Thyroid gland (tissue), 4 donors: ENCODE measurements around the gene MTUS2. TPM values are rescaled to one million over a fixed set of nuclear protein-coding genes. Genes with fewer than 3 reads are reported as not detected.

ENCODE experiments used
- DNase-seq, 2 donors: peaks; one replicate each; pipeline ENCODE4 v3.0.0-alpha.2; 2019
- H3K27ac ChIP-seq, 3 donors: fragments of 200-600 bp; sonication (generic); 1 replicate in 2 of 3; 2 replicates in 1 of 3; pipeline ENCODE4 v1.5.1; 2016 to 2019; ENCODE audit warnings: mild to moderate bottlenecking in 1 of 3, moderate library complexity in 1 of 3
- H3K27me3 ChIP-seq: fragments of 200-600 bp; sonication (generic); one replicate; pipeline ENCODE4 v1.5.1; 2019
- H3K36me3 ChIP-seq, 2 donors: fragments of 200-600 bp; sonication (generic); one replicate each; pipeline ENCODE4 v1.5.1; 2016 to 2019
- H3K4me1 ChIP-seq, 2 donors: fragments of 200-600 bp; sonication (generic); one replicate each; pipeline ENCODE4 v1.5.1; 2017 to 2019
- H3K4me3 ChIP-seq, 3 donors: fragments of 200-600 bp; sonication (generic); replicated peaks in 1 of 3; 1 replicate in 2 of 3; 2 replicates in 1 of 3; pipeline ENCODE4 v1.5.1; 2016; ENCODE audit warnings: mild to moderate bottlenecking in 1 of 3
- H3K9me3 ChIP-seq: fragments of 200-600 bp; sonication (generic); one replicate; pipeline ENCODE4 v1.5.1; 2017
- CTCF ChIP-seq, 6 experiments: fragments of 200-600 bp in 3 of 6; fragments of 450-650 bp in 3 of 6; sonication (generic) in 3 of 6; IDR thresholded peaks; one replicate each; pipeline ENCODE4 v1.5.1; 2016 to 2019; ENCODE audit warnings: antibody characterized with exemption in 6 of 6, mild to moderate bottlenecking in 2 of 6, inconsistent platforms in 1 of 6, moderate library complexity in 1 of 6
- POLR2A ChIP-seq, 2 donors: fragments of 450-650 bp; IDR thresholded peaks; one replicate each; pipeline ENCODE4 v1.6.1; 2017; ENCODE audit warnings: antibody characterized with exemption in 2 of 2, mild to moderate bottlenecking in 2 of 2, moderate library complexity in 1 of 2
- WGBS, 2 donors: methylation state at CpG; one replicate each; pipeline ENCODE4 v1.1.5; 2017; 5-methylcytosine and 5-hydroxymethylcytosine counted together
- intact Hi-C: fragments of 100-400 bp; cut with DNase I; formaldehyde crosslinking; loops from one replicate; pipeline ENCODE4 v1.15.1; 2023
- total RNA-seq, 4 donors: library from RNA; depleted of rRNA; stranded (reverse); fragments of >200 nt; gene quantifications; one replicate each; pipeline ENCODE4 v1.2.3, GENCODE V29; 2016

The MTUS2 gene
- total RNA-seq, 4 donors from 2014 or later = 0.98 to 1.5 (median 1.1) TPM

GRCh38 chr13:29524641-29525040 is 704.5 kb downstream of the MTUS2 start:
- no peak for DNase-seq
- Histone ChIP-seq H3K4me3 (no peak overlapping the region), H3K27me3 (no peaks in the 10 kb centered on the region), H3K9me3 (no peaks in the 10 kb centered on the region), H3K36me3 (no peaks in the 10 kb centered on the region), H3K27ac (peak overlapping the region in 1 of 3 donors; percentile 15), H3K4me1 (no peaks in the 10 kb centered on the region)
- TF ChIP-seq CTCF (IDR thresholded peaks at IDR 0.05) (no peak), POLR2A (IDR thresholded peaks at IDR 0.05) (no peak)
- WGBS, 2 donors = 84 to 89% methylated on average over 6 to 7 of the region's 9 CpGs
- intact Hi-C loops = no loop called here

GRCh38 chr13:29525757-29526156 is 705.6 kb downstream of the MTUS2 start:
- Histone ChIP-seq H3K4me3 (no peak overlapping the region), H3K36me3 (no peaks in the 10 kb centered on the region), H3K27me3 (no peaks in the 10 kb centered on the region), H3K9me3 (no peaks in the 10 kb centered on the region), H3K4me1 (no peaks in the 10 kb centered on the region), H3K27ac (no peak overlapping the region)
- DNase-seq = no peak
- TF ChIP-seq POLR2A (IDR thresholded peaks at IDR 0.05) (no peak), CTCF (IDR thresholded peaks at IDR 0.05) (no peak)
- WGBS, 2 donors = 92 to 97% methylated on average over 7 of the region's 7 CpGs
- intact Hi-C loops = no loop called here

DNA sequence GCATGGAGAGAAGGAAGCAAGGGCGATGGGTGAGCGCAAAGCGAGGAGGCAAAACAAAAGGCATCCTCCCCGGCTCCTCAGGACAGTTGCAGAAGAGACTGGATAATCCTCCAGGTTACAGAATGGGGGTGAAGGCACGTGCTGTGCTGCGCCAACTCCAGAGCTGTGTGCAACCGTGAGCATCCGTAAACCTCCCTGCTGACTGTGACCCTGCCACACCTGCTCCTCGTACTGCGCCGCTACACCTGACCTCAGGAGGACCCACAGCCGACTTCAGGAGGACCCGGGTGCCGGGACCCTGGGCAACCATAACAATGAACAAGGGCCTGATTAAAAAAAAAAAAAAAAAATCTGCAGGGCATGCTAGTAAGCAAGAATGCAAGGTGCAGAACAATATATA is 706.6 kb downstream of the MTUS2 start:
- H3K36me3 ChIP-seq = no peaks in the 10 kb centered on the region
- no peak for TF ChIP-seq POLR2A (IDR thresholded peaks at IDR 0.05)
- no peak for TF ChIP-seq CTCF (IDR thresholded peaks at IDR 0.05)
- H3K27ac ChIP-seq = no peak overlapping the region
- H3K27me3 ChIP-seq = no peaks in the 10 kb centered on the region
- H3K9me3 ChIP-seq = no peaks in the 10 kb centered on the region
- DNase-seq = no peak
- H3K4me1 ChIP-seq = no peaks in the 10 kb centered on the region
- intact Hi-C loops = no loop called here
- no peak overlapping the region for H3K4me3 ChIP-seq
- WGBS, 2 donors = 96% methylated on average over 14 of the region's 14 CpGs

- intact Hi-C loops = no loop called here
- 84 to 89% methylated on average over 7 to 8 of the region's 8 CpGs for WGBS, 2 donors
Observed at GRCh38 chr13:29527511-29527910, 707.4 kb downstream of the MTUS2 start.

DNA sequence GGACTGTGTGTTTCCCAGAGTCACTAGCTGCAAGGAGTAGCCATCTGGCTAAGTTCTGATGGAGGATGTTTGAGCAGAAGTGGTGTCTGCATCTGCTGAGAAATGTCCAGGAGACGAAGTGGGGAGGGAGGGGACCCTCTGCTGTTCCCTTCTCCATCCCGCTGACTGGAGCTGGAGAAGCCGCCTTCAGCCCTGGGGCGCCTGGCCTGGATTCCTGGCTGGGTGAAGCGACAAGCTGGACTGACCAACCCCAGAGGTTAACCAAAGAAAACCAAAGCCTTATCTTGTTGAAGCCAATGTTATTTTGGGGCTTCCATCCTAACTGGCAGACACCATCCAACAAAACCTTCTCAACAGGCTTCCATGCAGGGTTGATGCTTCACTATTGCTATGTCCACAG is 707.8 kb downstream of the MTUS2 start:
- Histone ChIP-seq H3K4me3 (no peak overlapping the region), H3K36me3 (peaks cover 0 to 4% of the 10 kb centered on the region in 2 donors), H3K9me3 (no peaks in the 10 kb centered on the region), H3K4me1 (no peaks in the 10 kb centered on the region), H3K27me3 (no peaks in the 10 kb centered on the region), H3K27ac (no peak overlapping the region)
- intact Hi-C loops = no loop called here
- 93 to 94% methylated on average over 5 of the region's 5 CpGs for WGBS, 2 donors
- no peak for TF ChIP-seq CTCF (IDR thresholded peaks at IDR 0.05)
- TF ChIP-seq POLR2A (IDR thresholded peaks at IDR 0.05) = no peak
- no peak for DNase-seq

More at GRCh38 chr13:29527511-29527910, 707.4 kb downstream of the MTUS2 start:
- DNase-seq = no peak
- peaks cover 0 to 4% of the 10 kb centered on the region in 2 donors for H3K36me3 ChIP-seq
- H3K4me1 ChIP-seq = no peaks in the 10 kb centered on the region
- no peaks in the 10 kb centered on the region for H3K27me3 ChIP-seq
- no peak overlapping the region for H3K4me3 ChIP-seq
- H3K27ac ChIP-seq = no peak overlapping the region
- TF ChIP-seq POLR2A (IDR thresholded peaks at IDR 0.05) (no peak), CTCF (IDR thresholded peaks at IDR 0.05) (no peak)
- H3K9me3 ChIP-seq = no peaks in the 10 kb centered on the region
